DMS153 (cell line): ENCODE results near the gene PPIB.
A peak's percentile ranks its signal among the peaks of the same experiment; 100 is the strongest.

Source experiments
- DNase-seq: peaks from one replicate; lab custom pipeline; 2025; lab: John Stamatoyannopoulos, UW

The PPIB gene

DNA sequence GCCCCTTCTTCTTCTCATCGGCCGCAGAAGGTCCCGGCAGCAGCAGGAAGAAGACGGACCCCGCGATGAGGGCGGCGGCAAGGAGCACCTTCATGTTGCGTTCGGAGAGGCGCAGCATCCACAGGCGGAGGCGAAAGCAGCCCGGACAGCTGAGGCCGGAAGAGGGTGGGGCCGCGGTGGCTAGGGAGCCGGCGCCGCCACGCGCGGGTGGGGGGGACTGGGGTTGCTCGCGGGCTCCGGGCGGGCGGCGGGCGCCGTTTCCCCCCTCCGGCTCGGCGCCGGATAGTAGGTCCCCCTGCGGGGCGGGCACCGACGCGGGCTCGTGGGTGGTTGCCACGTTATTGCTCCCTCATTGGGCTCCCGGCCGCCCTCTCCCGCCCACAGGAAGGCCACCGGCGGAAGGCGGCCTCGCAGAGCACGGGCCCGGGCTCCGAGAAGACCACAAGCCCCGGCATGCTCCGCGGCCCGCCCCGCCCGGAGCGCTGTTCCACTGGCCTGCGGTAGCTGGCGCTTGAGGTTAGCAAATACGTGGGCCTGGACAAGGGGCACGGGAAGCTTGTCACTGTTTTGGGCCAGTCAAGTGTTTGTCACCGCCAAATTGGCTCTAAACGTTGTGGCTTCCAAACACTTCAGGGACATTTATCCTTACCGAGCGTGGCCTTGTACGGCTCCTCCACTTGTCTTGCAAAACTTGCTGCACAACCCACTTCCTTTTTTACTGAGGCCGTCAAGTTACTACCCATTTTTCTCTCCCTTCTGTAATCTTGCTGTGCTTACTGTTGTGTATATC lies at the start of gene PPIB:
Gene PPIB, minus strand, starts transcription at position 154 of the 790 bp plus-strand sequence. Its CDS starts 36 bp downstream, at position 118.
- peak; percentile 91 for DNase-seq

DNA sequence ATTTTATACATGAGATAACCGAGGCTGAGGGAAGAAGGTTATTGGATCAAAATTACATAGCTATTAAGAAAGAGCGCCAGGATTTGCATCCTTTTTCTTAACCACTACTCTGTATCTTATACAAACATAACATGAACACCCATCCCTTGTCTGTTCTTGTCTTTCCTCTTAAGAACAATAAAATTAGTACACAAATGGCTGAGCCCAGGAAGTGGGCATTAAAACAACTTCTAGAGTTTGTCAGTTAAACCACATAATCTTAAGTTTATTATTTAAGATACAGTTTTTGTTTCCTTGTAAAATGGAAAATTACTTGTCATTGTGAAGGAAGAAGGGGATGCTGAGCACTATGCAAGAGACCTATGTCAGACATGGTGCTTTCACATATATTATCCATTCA lies 48.9 kb upstream of the PPIB start:
- DNase-seq: no peak

DNA sequence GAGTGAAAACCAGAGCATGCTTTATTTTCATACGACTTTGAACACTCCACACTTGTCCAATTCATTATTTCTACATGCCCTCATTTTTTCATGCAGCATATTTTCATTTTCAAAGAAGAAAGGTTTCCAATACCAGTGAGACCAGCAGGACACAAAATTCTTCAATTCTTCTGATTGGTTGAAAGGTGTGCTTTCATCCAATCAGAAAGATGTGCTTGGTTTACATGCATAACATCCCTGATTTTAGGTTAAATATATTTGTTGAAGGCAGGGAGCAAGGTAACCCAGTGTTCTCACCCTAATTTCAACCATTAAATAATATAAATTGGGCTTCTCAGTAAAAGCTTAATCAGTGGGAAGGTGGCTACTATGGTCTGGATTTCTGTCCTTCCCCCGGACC lies 47.5 kb upstream of the PPIB start:
- DNase-seq: no peak

DNA sequence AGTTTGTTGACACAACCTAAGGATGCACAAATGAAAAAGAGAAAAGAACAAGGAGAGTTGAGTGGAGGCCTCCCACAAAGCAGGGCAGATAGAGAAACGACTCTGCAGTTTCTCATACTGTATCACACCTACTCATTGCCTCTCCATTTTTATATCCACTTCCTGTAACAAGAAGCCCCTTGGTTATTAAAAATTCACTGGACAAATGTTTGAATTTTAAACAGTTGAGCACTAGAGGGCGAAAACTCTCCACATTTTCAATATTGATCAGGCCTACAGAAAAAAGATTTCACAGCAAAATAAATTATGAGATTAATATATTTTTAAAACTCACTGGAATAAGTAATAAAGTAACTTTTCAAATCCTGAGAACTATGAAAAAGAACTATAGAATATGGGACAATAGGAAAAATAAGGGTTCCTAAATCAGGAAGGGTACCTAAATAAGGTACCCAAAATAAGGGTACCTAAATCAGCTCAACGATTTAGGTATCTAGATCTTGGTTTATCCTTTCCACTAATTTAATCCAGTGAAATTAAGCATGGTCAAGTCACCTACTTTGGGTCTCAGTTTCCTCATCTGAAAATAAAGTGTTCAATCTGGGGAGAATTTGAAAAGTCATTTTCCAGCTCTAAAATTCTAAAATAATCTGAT lies 47.0 kb upstream of the PPIB start:
- peak; percentile 30 for DNase-seq

DNA sequence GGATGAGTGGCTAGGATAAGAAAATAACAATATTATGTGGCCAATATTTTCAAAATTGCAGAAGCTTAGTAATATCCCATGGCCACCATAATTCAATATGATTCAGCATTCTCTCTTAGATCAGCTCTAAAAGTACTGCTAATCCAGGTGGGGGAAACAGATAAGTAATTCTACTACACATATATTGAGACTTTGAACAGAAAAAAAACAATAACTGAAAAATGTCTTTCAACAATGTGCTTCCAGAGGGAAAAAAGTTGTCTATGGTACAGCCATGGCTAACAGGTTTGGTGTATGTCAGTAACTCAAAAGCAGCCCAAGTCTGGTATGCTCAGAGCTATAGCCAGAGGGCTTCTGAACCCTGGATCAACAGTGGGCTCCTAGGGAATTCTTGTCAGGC lies 42.4 kb upstream of the PPIB start:
- no peak for DNase-seq

DNA sequence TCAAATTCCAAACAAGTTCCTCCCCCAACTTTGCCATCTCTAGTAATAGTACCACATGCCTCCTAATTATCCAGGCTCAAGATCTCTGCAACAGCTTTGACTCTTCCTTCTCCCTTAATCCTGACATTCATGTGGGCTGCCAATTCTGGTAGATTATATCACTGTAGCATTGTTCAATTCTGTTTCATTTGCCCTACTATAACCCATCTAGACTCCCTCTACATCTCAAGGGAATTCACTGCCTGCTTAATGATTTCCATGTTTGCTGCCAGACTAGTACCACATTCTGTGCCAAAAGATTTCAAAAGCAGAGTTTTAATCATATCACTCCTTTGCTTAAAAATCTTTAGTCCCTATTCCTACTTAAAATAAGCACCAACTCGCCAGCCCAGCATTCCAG lies 34.6 kb upstream of the PPIB start:
- DNase-seq: no peak

DNA sequence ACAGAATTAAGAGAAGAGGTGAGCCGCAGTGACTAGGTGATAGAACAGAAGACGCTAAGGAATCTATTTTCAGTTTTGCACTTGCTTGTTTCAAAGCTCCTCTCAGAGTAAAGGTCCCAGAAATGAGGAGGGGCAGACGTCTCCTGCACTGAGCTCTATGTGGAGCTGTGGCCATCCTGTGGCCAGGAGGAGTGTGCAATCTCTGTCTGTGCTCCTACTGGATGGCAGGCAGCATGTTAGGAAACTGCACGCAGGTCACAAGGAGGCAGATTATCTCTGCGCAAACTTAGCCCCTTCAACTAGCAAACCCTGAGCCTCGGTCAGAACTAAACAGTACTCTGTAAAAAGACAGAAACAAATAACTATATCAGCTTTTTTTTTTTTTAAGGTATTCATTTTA lies 31.1 kb upstream of the PPIB start:
- DNase-seq: no peak

DNA sequence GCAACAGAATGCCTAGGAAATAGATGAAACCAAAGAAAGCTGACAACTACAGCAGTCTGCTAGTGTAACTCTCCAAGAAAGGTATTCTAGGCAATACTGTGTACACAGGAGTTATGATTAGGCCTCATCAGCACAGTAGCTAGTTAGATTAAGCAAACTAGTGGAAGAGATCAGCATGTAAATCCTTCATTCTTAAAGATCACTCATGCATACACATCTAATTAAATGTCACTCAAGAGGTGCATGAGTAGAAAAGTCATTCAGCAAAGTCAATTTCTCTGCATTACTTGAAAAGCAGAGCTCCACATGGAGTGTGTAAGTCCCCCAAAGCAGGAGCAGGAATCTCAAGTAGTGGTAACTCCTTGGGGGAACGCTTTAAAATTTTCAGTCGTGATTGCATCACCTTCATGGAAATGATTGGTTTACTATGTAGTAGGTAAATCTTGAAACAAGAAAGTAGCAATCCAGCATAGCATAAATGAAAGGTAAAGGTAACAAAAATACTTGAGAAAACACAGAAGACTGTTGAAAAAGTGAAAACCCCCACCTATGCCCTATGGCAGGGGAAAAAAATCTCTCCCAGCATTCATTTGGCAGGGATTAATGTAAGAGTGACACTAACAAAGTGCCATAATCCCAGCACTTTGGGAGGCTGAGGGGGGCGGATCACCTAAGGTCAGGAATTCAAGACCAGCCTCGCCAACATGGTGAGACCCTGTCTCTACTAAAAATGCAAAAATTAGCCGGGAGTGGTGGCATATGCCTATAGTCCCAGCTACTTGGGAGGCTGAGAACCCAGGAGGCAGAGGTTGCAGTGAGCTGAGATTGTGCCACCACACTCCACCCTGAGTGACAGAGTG lies 29.4 kb upstream of the PPIB start:
- DNase-seq: no peak

DNA sequence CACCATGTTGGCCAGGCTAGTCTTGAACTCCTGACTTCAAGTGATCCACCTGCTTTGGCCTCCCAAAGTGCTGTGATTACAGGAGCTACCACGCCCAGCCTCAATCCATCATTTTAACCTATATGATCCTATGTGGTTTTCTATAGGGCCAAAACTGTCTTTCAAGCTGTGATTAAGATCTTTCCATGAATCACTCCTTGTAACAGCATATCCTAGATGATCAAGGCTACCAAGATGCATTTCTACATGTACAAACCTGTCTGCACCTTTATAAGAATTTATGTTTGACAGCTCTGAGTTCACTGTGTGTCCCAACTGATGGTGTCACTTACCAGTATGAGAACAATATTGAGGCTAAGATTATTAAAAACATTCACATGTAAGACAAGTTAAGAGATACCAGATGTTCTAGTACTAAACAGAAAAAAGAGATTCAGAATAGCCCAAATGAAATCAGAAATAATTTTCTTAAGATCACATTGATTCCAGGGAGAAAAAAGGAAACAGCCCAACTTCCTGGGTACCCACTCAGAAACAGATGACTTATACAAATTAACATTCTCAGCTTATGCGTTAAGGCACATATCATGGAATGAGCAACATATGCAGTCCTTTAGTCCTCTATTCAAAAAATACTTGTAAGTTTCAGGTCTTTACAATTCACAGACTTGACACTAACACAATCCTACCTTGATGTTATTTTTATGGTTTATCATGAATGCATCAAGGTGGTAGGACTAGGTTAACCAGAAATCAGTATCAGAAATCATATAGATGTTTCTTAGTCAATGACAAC lies 24.8 kb upstream of the PPIB start:
- DNase-seq: no peak

DNA sequence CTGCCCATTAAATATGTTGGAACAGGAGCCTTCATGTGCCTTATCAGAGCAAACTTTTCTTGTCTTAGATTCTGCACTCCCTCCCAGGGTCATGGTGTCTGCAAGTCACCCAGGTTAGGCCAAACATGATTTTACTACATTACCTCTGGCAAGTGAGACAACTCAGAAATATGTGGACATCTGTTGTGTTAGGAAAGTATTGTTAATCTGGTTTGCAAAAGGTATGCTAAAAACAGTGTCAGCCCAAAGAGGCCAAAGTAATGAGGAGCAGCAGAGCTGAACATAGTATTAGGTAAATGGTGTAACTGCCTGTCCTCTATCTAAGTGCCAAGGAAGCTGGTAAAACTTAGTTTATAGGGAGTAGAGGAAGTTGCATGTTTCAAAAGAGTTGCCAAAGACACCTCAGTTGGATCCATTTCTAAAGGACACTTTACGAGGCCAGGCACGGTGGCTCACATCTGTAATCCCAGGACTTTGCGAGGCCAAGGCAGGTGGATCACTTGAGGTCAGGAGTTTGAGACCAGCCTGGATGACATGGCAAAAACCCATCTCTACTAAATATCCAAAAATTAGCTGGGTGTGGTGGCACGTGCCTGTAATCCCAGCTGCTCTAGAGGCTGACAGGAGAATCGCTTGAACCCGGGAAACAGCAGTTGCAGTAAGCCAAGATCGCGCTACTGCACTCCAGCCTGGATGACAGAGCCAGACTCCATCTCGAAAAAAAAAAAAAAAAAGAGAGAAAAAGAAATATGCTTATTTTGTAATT lies 22.5 kb upstream of the PPIB start:
- DNase-seq: no peak

DNA sequence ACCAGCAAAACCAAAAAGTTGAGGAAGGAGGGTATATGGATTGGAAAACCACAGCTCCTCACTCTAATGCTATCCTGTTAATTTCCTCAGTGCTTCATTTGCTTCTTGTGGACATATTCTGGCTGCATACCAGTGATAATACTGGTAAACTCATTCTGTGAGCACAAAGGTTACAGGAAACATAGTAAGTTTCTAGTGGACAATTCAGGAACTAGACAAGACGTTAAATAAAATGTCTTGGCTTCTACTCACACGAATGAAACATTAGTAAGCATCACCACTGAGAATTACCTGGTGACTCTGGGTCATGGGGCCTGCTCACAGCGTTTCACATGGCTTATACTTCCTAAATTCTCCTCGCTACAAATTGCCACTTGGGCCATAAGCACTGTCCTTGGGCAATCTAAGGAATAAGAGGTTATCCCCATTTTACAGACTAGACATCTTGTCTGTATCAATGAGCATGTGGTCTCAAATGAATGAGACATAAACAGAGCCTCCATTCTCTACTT lies 20.1 kb upstream of the PPIB start:
- DNase-seq: no peak

DNA sequence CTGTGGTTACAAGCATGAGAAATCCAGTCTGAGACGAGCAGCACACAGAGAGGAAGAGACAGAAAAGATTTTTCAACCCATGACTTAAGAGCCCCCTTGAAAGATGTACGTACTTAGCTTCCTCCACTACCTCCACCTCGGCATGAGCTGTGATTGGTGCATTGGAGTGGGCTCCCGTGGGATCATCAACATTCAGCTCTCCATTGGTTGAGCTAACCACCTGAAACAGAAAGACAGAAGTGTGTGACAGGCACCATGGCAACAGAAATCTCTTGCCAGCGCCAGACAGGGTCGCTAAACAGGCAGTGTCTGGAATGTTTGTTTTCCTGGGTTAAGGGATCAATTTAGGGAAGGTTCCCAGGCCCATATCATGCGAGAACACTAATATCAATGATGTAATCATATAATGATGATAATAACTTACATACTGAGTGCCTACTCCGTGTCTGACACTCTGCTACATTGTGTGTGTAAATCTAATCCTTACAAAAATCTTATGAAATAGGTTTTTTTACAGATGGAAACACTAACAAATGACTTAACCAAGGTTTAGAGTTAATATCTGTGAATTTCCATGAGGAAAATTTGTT lies 17.5 kb upstream of the PPIB start:
- no peak for DNase-seq

DNA sequence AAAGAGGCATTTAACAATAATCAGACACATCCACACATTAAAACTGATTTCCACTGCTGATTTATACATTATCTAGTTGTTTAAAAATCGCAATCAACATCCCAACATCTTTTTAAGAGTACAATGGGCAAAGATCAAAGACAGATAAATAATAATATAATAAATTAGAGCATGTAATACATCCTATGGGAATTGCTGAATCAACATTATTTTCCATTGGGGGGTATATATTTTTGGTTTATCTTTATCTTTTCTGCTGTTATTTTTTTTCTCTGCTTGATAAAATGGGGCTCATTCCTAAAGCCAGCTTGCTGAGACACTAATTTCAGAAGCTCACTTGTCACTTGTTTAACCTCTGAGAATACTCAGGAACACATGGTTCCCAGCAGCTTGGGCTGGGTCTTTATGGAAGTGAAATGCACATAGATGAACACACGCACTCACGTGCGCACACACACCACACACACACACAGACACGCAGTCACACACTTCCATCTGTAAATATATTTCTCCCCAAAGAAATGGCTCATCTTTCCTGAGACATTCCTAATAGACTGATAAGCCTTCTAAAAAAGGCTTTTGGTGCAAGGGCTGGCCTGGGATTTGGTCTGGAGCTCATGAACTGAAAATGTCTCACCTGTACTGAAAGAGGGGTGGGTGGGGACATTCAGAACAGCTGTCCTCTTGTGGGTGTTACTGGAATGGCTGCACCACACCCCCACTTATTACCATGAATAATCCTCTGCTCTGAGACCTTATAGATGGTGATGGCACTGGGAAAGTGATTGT lies 3.5 kb upstream of the PPIB start:
- no peak for DNase-seq

DNA sequence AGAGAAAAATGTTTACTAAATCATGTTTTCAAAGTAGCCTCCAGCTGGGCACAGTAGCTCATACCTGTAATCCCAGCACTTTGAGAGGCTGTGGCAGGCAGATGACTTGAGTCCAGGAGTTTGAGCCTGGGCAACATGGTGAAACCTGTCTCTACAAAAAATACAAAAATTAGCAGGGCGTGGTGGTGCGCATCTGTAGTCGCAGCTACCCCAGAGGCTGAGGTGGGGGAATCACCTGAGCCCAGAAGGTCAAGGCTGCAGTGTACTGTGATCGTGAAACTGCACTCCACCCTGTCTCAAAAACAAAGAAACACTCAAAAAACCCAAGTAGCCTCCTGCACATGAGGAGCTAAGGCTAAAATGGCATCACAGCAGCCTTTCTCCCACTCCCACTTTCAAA lies 1.6 kb upstream of the PPIB start:
- no peak for DNase-seq

DNA sequence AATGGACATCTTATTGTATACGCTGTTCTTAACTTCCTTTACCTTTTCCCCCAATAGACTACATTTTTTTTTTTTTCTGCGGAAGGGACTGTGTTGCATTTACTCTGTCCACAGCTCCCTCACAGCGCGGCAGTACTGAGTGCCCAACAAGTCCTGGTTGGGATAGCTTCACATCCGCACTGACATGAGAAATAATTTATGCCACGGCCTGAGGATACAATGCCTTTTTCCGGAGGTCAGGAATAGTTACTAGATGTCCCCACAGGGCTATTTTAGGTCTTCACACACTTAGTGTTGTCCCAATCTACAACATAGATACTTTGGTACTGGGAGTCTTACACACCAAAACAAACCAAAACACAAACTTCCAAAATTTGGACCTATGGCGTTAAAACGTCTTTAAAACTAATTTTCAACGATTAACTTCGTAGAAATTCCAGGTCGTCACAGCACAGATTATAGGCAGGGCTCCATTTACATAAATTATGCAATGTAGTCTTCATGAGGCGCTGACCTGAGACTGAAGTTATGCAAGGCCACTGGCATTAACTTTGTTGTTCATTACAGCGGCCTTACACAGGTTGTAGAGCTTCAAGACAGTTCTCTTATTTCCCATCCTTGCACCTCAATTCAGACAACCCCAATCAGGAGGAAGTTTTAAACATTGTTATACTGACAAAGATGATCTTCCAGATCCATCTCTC lies 989 bp upstream of the PPIB start:
- DNase-seq: no peak

DNA sequence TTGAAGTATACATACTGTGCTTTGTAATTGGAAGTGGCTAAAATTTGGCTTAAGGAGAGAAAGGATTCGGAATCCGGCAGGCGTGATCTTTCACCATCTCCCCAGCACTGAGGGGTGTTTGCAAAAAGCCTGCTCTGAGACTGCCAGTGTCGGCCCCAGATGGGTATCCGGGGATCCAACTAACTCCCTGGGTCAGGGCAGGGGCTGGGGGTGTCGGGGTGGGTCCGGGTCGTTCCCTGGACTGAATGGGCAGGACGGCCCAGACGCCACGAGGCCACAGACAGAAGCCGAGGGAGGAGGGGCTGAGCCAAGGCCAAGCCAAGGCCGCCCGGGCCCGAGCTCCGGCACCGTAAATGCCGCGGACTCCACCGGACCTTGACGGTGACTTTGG lies 349 bp downstream of the PPIB start:
- no peak for DNase-seq

DNA sequence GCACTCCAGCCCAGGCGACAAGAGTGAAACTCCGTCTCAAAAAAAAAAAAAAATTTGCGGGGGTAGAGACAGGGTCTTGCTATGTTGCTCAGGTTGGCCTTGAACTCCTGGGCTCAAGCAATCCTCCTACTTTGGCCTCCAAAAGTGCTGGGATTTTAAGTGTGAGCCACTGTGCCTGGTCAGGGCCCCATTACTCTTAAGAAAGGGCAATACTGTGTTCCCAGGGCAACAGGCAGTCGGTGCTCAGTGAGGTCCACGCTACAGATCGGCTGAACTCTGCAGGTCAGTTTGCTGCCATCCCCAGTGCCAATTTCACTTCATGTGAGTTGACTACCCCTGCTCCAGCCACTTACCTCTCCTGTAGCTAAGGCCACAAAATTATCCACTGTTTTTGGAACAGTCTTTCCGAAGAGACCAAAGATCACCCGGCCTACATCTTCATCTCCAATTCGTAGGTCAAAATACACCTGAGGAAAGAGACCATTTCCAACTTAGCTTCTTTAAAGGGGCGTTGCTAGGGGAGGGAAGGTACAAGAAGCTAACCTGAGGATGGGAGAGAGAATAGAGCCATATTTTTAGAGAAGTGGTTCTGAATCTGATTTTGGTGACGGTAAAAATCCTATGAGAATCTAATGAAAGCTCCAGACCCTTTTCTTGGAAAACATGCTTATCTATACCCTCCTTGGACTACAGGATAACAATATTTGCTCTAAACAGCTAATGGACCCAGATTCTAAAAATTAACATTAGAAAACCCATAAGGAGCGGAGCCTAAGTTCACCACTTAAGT lies 939 bp downstream of the PPIB start:
- DNase-seq: no peak

DNA sequence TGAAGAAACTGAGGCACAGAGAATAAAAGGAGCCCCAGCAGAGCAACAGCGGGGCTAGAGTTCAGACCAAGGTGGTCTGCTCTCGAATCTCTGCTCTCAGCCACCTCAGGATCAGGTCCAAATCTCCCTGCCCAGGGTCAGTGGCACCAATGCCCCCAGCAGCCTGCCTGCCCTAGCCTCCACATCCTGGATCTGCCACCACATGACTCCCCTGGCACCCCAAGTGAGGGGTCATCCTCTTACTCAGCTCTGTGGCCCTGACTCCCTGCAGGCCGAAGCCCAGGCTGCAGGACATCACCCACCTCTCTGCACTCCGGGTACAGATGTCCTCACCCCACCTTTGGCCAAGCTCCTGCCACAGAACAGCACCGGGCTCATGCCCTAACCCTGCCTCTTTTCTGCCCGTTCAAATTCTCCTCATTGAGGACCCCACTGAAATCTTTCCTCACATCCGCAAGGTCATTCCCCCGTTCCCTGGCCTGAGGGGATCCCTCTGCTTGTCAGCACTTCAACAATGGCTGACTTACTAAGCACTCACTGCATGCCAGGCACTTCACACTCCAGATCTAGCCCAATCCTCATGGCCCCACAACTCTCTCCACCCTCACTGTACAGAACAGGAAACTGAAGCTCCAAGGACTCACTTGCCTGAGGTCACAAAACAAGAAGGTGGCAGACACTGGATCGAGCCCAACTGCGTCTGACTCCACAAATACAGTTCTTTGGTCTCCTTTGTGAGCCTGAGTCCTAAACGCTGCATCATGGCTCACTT lies 4.3 kb downstream of the PPIB start:
- DNase-seq: no peak
